ENCODE data around the gene KLHDC7B.

DNA sequence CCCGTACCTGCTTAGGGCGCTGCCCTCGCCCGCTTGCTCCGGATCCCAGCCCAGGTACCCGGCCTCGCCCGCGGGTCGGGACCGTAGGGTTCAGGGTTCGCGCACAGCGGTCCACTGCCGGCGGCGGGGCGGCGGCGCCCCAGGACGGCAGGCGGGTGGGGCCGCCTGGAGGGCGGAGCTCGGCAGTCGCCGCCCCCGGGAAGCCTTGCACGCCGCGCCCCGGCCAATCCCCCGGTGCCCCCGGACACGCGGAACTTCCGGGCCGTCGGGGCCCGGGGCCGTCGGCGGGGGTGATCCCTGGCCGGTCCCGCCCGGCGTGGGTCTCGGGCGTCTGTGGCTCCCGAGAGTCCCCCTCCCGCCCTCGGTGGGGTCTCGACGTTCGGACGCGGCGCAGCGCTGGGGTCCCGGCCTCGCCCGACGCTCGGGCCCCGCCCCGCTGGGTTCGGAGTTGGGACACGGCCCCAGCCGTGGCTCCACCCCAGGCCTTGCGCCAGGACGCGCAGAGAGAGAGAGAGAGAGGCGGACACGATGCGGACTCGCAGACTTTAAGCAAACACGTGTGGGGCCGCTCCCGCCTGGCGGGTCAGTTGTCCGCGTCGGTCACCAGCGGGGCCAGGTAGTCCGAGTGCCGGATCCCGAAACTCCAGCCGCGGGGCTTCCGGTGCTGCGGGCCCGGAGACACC is 15.7 kb upstream of the KLHDC7B start, which contains the start of gene TYMP:
- TF ChIP-seq, protein P1, sequence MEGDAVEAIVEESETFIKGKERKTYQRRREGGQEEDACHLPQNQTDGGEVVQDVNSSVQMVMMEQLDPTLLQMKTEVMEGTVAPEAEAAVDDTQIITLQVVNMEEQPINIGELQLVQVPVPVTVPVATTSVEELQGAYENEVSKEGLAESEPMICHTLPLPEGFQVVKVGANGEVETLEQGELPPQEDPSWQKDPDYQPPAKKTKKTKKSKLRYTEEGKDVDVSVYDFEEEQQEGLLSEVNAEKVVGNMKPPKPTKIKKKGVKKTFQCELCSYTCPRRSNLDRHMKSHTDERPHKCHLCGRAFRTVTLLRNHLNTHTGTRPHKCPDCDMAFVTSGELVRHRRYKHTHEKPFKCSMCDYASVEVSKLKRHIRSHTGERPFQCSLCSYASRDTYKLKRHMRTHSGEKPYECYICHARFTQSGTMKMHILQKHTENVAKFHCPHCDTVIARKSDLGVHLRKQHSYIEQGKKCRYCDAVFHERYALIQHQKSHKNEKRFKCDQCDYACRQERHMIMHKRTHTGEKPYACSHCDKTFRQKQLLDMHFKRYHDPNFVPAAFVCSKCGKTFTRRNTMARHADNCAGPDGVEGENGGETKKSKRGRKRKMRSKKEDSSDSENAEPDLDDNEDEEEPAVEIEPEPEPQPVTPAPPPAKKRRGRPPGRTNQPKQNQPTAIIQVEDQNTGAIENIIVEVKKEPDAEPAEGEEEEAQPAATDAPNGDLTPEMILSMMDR (IDR thresholded peaks at IDR 0.05; ENCODE audit: low read depth, low read length): no peak
- TF ChIP-seq EZH2phosphoT487 (IDR thresholded peaks at IDR 0.05; ENCODE audit: low read depth): no peak

Measured in OCI-LY3 (cell line).